HG02798 (cell line): ENCODE measurements around the gene ELAC2.

Source experiments
- ATAC-seq: cut with Tn5 transposase; IDR thresholded peaks from one replicate; pipeline ENCODE4 v1.9.1; 2021; ENCODE audit warnings: mild to moderate bottlenecking; ENCODE audit not compliant: unreplicated experiment, poor library complexity

ELAC2 gene

DNA sequence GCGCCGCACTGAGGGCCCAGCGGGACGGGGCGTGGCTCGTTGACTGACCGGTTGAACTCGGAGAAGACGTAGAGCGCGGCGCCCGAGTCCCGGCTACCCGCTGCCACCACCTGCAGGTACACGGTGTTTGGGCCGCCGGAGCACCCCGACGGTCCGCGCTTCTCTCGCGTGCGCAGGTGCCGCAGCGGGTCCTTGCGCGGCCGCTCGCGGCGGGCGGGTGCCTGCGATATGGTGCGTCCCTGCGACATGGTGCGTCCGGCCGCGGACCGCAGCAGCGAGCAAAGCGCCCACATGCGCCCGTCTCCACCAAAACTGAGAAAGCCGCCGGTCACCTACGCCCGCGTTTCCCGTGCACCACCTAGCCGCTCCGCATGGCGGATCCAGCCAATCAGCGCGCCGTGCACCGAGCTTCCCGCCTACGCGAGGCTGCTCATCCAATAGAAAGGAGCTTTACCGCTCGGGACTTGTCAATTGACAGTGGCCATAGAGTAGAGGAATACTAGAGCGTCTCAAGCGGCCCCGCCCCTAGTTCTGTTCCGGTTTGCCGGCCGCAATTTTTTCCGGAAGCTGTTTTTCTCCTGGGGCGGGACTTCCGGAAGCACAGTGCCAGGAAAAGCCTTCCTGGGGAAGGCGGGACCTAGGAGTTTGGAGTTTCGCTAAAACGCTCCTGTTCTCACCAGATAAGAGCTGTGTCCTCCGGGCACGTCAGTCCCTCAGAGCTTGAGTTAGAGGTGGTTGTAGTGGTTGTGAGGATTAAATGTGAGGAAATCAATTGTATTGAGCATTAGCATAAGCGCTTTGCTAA, at the start of gene ELAC2:
TSS of gene ELAC2 (minus strand) at position 373 of the 805 bp plus-strand sequence. CDS start at position 293, 80 bp downstream.
- peak; percentile 99 for ATAC-seq

- ATAC-seq = no peak
These were observed 47.2 kb upstream of the ELAC2 start for GRCh38 chr17:13065032-13065431.

- no peak for ATAC-seq
These were observed 37.3 kb upstream of the ELAC2 start for GRCh38 chr17:13055131-13055530.

- ATAC-seq = no peak
These were observed 36.8 kb upstream of the ELAC2 start for GRCh38 chr17:13054666-13055065.

- no peak for ATAC-seq
These were observed 34.1 kb upstream of the ELAC2 start for GRCh38 chr17:13051915-13052314.

DNA sequence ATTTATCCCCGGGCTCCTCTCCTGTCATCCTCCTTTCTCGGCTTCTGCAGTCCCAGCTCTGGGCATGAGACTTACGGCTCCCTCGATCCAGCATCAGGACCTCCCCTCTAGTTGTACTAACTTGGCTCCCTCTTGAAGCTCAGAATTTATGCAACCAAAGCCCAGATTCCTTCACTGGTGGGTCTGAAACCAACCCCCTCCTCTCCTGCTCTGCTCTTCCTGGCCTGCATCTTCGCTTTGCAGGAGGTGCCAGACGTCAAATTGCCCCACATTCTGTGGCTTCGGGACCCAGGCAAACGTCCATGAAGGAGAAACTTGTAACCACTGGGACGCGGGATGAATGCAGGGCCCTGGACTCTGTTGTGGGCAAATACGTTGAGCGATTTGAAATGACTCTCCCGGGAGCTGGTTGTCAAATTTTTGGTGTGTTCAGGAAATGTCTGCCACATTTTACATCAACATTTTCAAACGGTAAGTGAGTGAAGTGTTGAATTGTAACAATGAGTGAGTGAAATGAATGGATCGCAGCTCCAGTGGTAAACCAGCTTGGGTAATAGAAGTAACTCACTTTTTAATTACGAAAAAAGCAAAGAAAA, 29.3 kb upstream of the ELAC2 start:
- ATAC-seq = no peak

GRCh38 chr17:13046361-13046760, 28.5 kb upstream of the ELAC2 start:
- ATAC-seq = no peak

DNA sequence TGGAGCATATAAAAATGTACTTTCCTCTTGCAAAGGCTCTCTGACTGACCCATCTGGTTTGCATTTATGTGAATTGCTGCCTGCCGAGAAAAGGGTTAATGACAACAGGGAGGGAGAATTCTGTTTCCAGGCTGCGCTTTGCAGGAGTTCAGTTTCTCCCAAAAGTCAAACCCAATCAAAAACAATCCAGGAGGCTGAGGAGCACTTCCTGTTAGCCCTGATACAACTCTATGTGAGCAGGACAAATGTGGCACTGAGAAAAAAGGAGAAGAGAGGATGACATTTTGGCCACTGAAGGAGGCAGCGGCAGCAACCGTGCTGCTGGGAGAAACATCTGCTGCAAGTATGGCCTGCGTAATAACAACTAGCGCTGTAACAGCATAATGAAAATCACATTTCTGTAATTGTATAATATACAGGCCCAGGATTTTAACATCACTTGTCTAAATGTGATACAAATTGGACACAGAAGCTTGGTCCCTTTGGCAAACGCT, 26.8 kb upstream of the ELAC2 start:
- no peak for ATAC-seq

GRCh38 chr17:13038931-13039665, 21.3 kb upstream of the ELAC2 start:
- no peak for ATAC-seq

GRCh38 chr17:13036751-13037150, 18.9 kb upstream of the ELAC2 start:
- ATAC-seq = no peak

- no peak for ATAC-seq
These were observed 17.6 kb upstream of the ELAC2 start for GRCh38 chr17:13035420-13035819.

DNA sequence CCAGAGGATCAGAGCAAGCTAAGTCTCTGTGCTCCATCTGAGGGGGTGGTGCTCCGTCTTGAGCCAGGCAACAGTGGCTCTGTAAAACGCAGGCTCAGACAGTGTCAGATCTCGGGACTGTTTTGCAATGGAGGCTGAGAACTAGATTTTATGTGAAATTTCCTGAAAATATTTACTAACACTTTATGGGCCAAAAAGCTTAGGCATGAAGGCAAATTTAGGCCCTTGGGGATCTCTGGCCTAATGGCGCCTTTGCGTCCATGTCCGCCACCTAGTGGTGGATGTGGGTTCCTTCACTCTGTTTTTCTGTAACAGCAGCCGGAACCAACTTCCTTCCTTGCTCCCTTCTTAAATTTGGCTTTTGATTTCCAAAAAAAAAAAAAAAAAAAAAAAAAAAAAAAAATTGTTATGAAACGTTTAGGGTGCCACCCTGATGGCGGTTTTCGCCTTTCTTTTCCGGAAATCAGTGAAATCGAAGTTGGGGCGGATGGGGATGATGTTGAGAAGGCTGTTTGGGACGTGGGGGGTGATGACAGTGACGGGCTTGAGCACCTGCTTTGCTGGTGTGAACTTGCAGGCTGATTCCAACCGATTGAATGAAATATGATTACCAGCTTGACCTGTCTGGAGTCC, 14.0 kb upstream of the ELAC2 start:
- peak; percentile 92 for ATAC-seq

- ATAC-seq = no peak
These were observed 12.9 kb upstream of the ELAC2 start for GRCh38 chr17:13030459-13031300.

- ATAC-seq = no peak
These were observed 12.2 kb upstream of the ELAC2 start for GRCh38 chr17:13030056-13030455.

GRCh38 chr17:13029340-13029739, 11.5 kb upstream of the ELAC2 start:
- ATAC-seq = no peak

DNA sequence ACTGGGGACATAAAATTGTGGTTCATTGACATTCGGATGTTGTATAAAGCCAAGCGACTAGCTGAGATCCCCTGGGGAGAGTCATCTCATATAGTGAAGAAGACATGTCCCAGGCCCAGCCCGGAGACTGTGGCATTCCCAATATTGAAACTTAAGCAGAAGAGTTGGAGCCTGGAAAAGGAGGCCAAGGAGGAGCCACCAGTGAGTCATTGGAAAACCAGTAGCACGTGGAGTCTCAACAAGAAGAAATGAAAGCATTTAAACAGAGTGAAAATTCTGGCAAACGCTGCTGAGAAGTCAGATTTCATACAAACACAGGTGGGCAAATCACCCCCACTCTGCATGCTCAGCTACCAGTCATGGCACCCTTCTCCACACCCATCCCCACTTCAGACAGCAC, 9.4 kb upstream of the ELAC2 start:
- no peak for ATAC-seq

GRCh38 chr17:13025687-13026086, 7.9 kb upstream of the ELAC2 start:
- no peak for ATAC-seq

GRCh38 chr17:13025258-13025627, 7.4 kb upstream of the ELAC2 start:
- ATAC-seq = no peak

GRCh38 chr17:13024526-13025257, 6.9 kb upstream of the ELAC2 start:
- peak; percentile 92 for ATAC-seq
